A549 (cell line): ENCODE results near the gene DCAKD. TPM values are rescaled to one million over a fixed set of nuclear protein-coding genes. Genes with fewer than 3 reads are reported as not detected.

Experiments
- ATAC-seq, 2 experiments: fragments of 200-7000 bp in 1 of 2; fragments of >200 bp in 1 of 2; cut with Nextera tagmentation in 1 of 2; cut with Tn5 transposase in 1 of 2; 3 replicates each; pipeline versions ENCODE4 v1.8.0 to v1.9.1; 2018 to 2020; ENCODE audit warnings: mild to moderate bottlenecking in 1 of 2, moderate library complexity in 1 of 2
- CTCF ChIA-PET: fragments of 300-600 bp; sonication (Branson Sonifier 250); formaldehyde crosslinking; extraction: SDS; loops from one replicate; lab custom pipeline; 2021; ENCODE audit warnings: antibody characterized with exemption, inconsistent platforms; lab: Yijun Ruan, JAX
- POLR2A ChIA-PET: fragments of 350-600 bp; formaldehyde crosslinking; extraction: SDS; loops from one replicate; lab custom pipeline; 2021; ENCODE audit warnings: antibody characterized with exemption, inconsistent platforms; lab: Yijun Ruan, JAX
- DNase-seq, 2 experiments: peaks; one replicate each; pipeline versions ENCODE4 v3.0.0 to v3.0.0-alpha.2; 2011 to 2016; ENCODE audit warnings: low read depth in 1 of 2, low spot score in 1 of 2
- FAIRE-seq: peaks from 2 replicates; lab custom pipeline; 2011; peaks lifted over from hg19 to GRCh38; lab: Jason Lieb, UNC
- H3K27ac ChIP-seq, 2 experiments: fragments of >200 bp; sonication (Bioruptor Twin); formaldehyde crosslinking; 3 replicates each; pipeline ENCODE4 v1.5.1; 2016 to 2017
- H3K4me1 ChIP-seq: fragments of >200 bp; sonication (Bioruptor Twin); formaldehyde crosslinking; 3 replicates; pipeline ENCODE4 v1.6.1; 2016
- H3K4me2 ChIP-seq: fragments of >200 bp; sonication (Bioruptor Twin); formaldehyde crosslinking; 3 replicates; pipeline ENCODE4 v1.6.1; 2016
- H3K4me3 ChIP-seq: fragments of >200 bp; sonication (Bioruptor Twin); formaldehyde crosslinking; 3 replicates; pipeline ENCODE4 v1.5.1; 2016
- H3K9me3 ChIP-seq: fragments of >200 bp; sonication (Bioruptor Twin); formaldehyde crosslinking; 3 replicates; pipeline ENCODE4 v1.6.1; 2016
- ATOH8 ChIP-seq: fragments of 250-450 bp; sonication (Bioruptor Pico); IDR thresholded peaks from 2 replicates; pipeline ENCODE4 v1.5.0; 2020; ENCODE audit warnings: low read depth, mild to moderate bottlenecking, moderate library complexity
- BCL3 ChIP-seq: fragments of >200 bp; sonication (Bioruptor Twin); formaldehyde crosslinking; IDR thresholded peaks from 3 replicates; pipeline ENCODE4 v1.6.1; 2016
- BHLHE40 ChIP-seq: IDR thresholded peaks from 2 replicates; pipeline ENCODE4 v1.6.1; 2012; ENCODE audit warnings: low read depth, low read length, inconsistent platforms
- CBX2 ChIP-seq: fragments of 200-600 bp; sonication (generic); IDR thresholded peaks from 2 replicates; pipeline ENCODE4 v1.6.1; 2016; ENCODE audit warnings: low read depth, mild to moderate bottlenecking, borderline replicate concordance
- CBX8 ChIP-seq: fragments of 200-600 bp; sonication (generic); IDR thresholded peaks from 2 replicates; pipeline ENCODE4 v1.6.1; 2016
- CEBPB ChIP-seq, 2 experiments: fragments of >200 bp in 1 of 2; sonication (Bioruptor Twin) in 1 of 2; formaldehyde crosslinking in 1 of 2; IDR thresholded peaks; 2 replicates each; pipeline ENCODE4 v1.6.1; 2012 to 2016
- CHD4 ChIP-seq: fragments of 200-600 bp; sonication (generic); IDR thresholded peaks from 2 replicates; pipeline ENCODE4 v1.6.1; 2016; ENCODE audit warnings: antibody characterized with exemption, mild to moderate bottlenecking, borderline replicate concordance
- ELK1 ChIP-seq: fragments of 150-350 bp; IDR thresholded peaks from 2 replicates; pipeline ENCODE4 v1.6.1; 2014; ENCODE audit warnings: low read depth, mild to moderate bottlenecking, low read length
- EP300 ChIP-seq, 2 experiments: fragments of >200 bp; sonication (Bioruptor Twin); formaldehyde crosslinking; IDR thresholded peaks; 2 replicates in 1 of 2; 3 replicates in 1 of 2; pipeline ENCODE4 v1.6.1; 2016 to 2017
- ESRRA ChIP-seq: fragments of 150-350 bp; IDR thresholded peaks from 2 replicates; pipeline ENCODE4 v1.6.1; 2014; ENCODE audit warnings: mild to moderate bottlenecking, low read length, borderline replicate concordance
- GATA3 ChIP-seq: IDR thresholded peaks from 2 replicates; pipeline ENCODE4 v1.6.1; 2012; ENCODE audit warnings: borderline replicate concordance
- HDAC2 ChIP-seq: fragments of 200-600 bp; sonication (generic); IDR thresholded peaks from 2 replicates; pipeline ENCODE4 v1.6.1; 2016
- HES2 ChIP-seq: fragments of >200 bp; sonication (Bioruptor Twin); formaldehyde crosslinking; IDR thresholded peaks from 2 replicates; pipeline ENCODE4 v1.6.1; 2016
- HMGXB4 ChIP-seq: fragments of 250-450 bp; sonication (Bioruptor Pico); IDR thresholded peaks from 2 replicates; pipeline ENCODE4 v1.5.0; 2021; ENCODE audit warnings: mild to moderate bottlenecking, moderate library complexity, borderline replicate concordance
- HOXA7 ChIP-seq: fragments of 250-450 bp; sonication (Bioruptor Pico); IDR thresholded peaks from 2 replicates; pipeline ENCODE4 v1.5.0; 2020; ENCODE audit warnings: mild to moderate bottlenecking, moderate library complexity
- HOXB13 ChIP-seq: fragments of 250-450 bp; sonication (Bioruptor Pico); IDR thresholded peaks from 2 replicates; pipeline ENCODE4 v1.5.0; 2020; ENCODE audit warnings: low read depth, mild to moderate bottlenecking, moderate library complexity
- HOXB5 ChIP-seq: fragments of 250-450 bp; sonication (Bioruptor Pico); IDR thresholded peaks from 2 replicates; pipeline ENCODE4 v1.5.0; 2020; ENCODE audit warnings: mild to moderate bottlenecking, moderate library complexity
- MAZ ChIP-seq: fragments of 150-350 bp; IDR thresholded peaks from 2 replicates; pipeline ENCODE4 v1.6.1; 2014; ENCODE audit warnings: antibody characterized with exemption, low read depth, low read length, borderline replicate concordance
- NFE2L2 ChIP-seq: fragments of 150-350 bp; conservative IDR thresholded peaks from 2 replicates; pipeline ENCODE4 v1.6.1; 2014; ENCODE audit warnings: low read length
- NR3C1 ChIP-seq: fragments of >200 bp; sonication (Bioruptor Twin); formaldehyde crosslinking; IDR thresholded peaks from 3 replicates; pipeline ENCODE4 v1.6.1; 2017
- POLR2A ChIP-seq: IDR thresholded peaks from 2 replicates; pipeline ENCODE4 v1.6.1; 2012; ENCODE audit warnings: mild to moderate bottlenecking, low read length
- RAD21 ChIP-seq, 2 experiments: fragments of >200 bp in 1 of 2; sonication (Bioruptor Twin) in 1 of 2; formaldehyde crosslinking in 1 of 2; IDR thresholded peaks in 1 of 2; conservative IDR thresholded peaks in 1 of 2; 2 replicates in 1 of 2; 3 replicates in 1 of 2; pipeline ENCODE4 v1.6.1; 2012 to 2018; ENCODE audit warnings: inconsistent platforms in 1 of 2
- RCOR1 ChIP-seq: fragments of 150-350 bp; IDR thresholded peaks from 2 replicates; pipeline ENCODE4 v1.6.1; 2014; ENCODE audit warnings: antibody characterized with exemption, low read length, low read depth
- REST ChIP-seq: fragments of 200-600 bp; sonication (generic); IDR thresholded peaks from 2 replicates; pipeline ENCODE4 v1.6.1; 2016; ENCODE audit warnings: antibody characterized with exemption, mild to moderate bottlenecking, moderate library complexity
- RNF2 ChIP-seq: fragments of 200-600 bp; sonication (generic); IDR thresholded peaks from 2 replicates; pipeline ENCODE4 v1.6.1; 2016; ENCODE audit warnings: low read depth, mild to moderate bottlenecking, antibody characterized with exemption, moderate library complexity, borderline replicate concordance
- USF2 ChIP-seq: fragments of 450-650 bp; IDR thresholded peaks from 2 replicates; pipeline ENCODE4 v1.6.1; 2014; ENCODE audit warnings: antibody characterized with exemption
- ZNF302 ChIP-seq: fragments of 250-450 bp; sonication (Bioruptor Pico); IDR thresholded peaks from 2 replicates; pipeline ENCODE4 v1.9.0; 2021; ENCODE audit warnings: inconsistent platforms, mild to moderate bottlenecking, moderate library complexity
- WGBS: methylation state at CpG from one replicate; pipeline ENCODE4 v1.1.6; 2017; ENCODE audit errors: missing lambda C conversion rate; 5-methylcytosine and 5-hydroxymethylcytosine counted together
- polyA plus RNA-seq, 4 experiments: library from polyadenylated mRNA; depleted of rRNA in 3 of 4; stranded (reverse); fragments of >200 nt; fragmentation: RNase III in 1 of 4; extraction: RNeasy Plus Mini Kit Qiagen cat#74134 plus additional on column Dnase treatment in 1 of 4; gene quantifications; 2 replicates in 3 of 4; 3 replicates in 1 of 4; pipeline ENCODE4 v1.2.3, GENCODE V29; 2011 to 2017

Gene DCAKD
- polyA plus RNA-seq, 2 of the 4 experiments (the other 2 are of a cell fraction) = 18.7 to 21.4 TPM

GRCh38 chr17:44982113-44982702 lies 69.2 kb downstream of the DCAKD start (continued):
- no peak for TF ChIP-seq ELK1

- peak overlapping the region; percentile 85 for H3K4me2 ChIP-seq
- H3K9me3 ChIP-seq = no peaks in the 10 kb centered on the region
- DNase-seq (peak; percentile 84 to 88), ATAC-seq (peak; percentile 77 to 78), FAIRE-seq (peak; percentile 99)
- ChIA-PET POLR2A (interaction anchor here (1.0 to 2.4 kb wide), 6 partner anchors 10 to 82 kb away, joined by 3 to 15 read pairs (median 3); partner anchors contain the start of genes C1QL1 and EFTUD2), CTCF (interaction anchor here (0.8 to 8.9 kb wide), 9 partner anchors 11 to 149 kb away, joined by 3 to 112 read pairs (median 4); no protein-coding TSS in a partner anchor)
- peak overlapping the region; percentile 82 to 87 for H3K27ac ChIP-seq
- WGBS = under 1% methylated on average over 12 of the region's 12 CpGs
- peak overlapping the region; percentile 32 for H3K4me3 ChIP-seq
- peaks cover 40% of the 10 kb centered on the region for H3K4me1 ChIP-seq
- TF ChIP-seq ESRRA = no peak
- no peak for TF ChIP-seq CBX2
- 0 out of 2 replicates have a peak, but pooled peaks have one; percentile 25 for TF ChIP-seq HOXB5 (CRISPR knock-in tag)
- no peak for TF ChIP-seq HOXB13 (CRISPR knock-in tag)
- TF ChIP-seq RCOR1 = no peak
- no peak for TF ChIP-seq NFE2L2
- no peak for TF ChIP-seq HMGXB4 (CRISPR knock-in tag)
- TF ChIP-seq USF2 = peak; percentile 66
- peak; percentile 76; the same call in 1 of the 2 replicates for TF ChIP-seq HES2
- TF ChIP-seq BHLHE40 = no peak
- TF ChIP-seq CBX8 = no peak
- TF ChIP-seq REST = no peak
- TF ChIP-seq POLR2A = no peak
- no peak for TF ChIP-seq HOXA7
- TF ChIP-seq RAD21 (conservative IDR thresholded peaks at IDR 0.05 in 1 of 2, IDR thresholded peaks at IDR 0.05 in 1 of 2) = no peak; a peak in 1 of 5 replicates
- TF ChIP-seq CHD4 = no peak
- no peak for TF ChIP-seq RNF2
- no peak for TF ChIP-seq HDAC2
- no peak for TF ChIP-seq ATOH8 (CRISPR knock-in tag)
- peak; percentile 33 to 44; a peak in 1 of 5 replicates for TF ChIP-seq EP300 (IDR thresholded peaks at IDR 0.05)
- TF ChIP-seq BCL3 = peak; percentile 69; the same call in 1 of the 3 replicates
- TF ChIP-seq ZNF302 (CRISPR knock-in tag) = no peak
- no peak for TF ChIP-seq NR3C1
- no peak for TF ChIP-seq MAZ
- TF ChIP-seq GATA3 = peak; percentile 77
- peak; percentile 95 to 98 for TF ChIP-seq CEBPB (IDR thresholded peaks at IDR 0.05)
These were observed 70.0 kb downstream of the DCAKD start for GRCh38 chr17:44981221-44981968.
